ENCODE measurements around the gene KIRREL1. TPM values are rescaled to one million over a fixed set of nuclear protein-coding genes. Genes with fewer than 3 reads are reported as not detected.

Gene KIRREL1
- polyA plus RNA-seq, 1 donor from 2014 or later, result 12.9 TPM

DNA sequence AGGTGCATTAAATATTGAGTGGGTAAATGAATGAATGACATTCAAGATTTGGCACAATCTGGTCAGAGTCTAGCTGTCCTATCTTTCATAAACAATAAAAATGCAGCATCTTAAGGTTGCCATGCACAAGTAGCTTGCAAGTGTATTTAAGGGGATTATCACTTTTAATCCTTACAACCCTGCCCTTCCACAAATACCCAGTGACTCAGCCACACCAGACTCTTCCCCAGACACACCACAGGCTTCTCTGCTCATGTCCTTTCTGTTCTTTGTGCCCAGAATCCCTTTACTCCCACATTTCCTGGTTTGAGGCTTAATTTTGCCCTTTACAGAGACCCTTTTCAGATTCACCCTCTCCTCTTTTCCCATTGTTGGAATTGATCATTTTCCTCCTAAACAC, 59.8 kb downstream of the KIRREL1 start:
- Histone ChIP-seq H4K20me1 (ENCODE audit: insufficient read depth) (no peaks in the 10 kb centered on the region), H3K4me2 (ENCODE audit: low read length) (no peak overlapping the region), H3K9me3 (ENCODE audit: low read length) (no peaks in the 10 kb centered on the region), H3K79me2 (replicated peaks; ENCODE audit: insufficient read depth, low read length) (no peaks in the 10 kb centered on the region), H3F3A (ENCODE audit: insufficient read depth, low read length, poor library complexity, severe bottlenecking) (no peaks in the 10 kb centered on the region), H3K27ac (ENCODE audit: low read length) (no peak overlapping the region), H3K9me2 (ENCODE audit: insufficient read depth, low read length) (no peaks in the 10 kb centered on the region), H3K9ac (ENCODE audit: low read length) (no peak overlapping the region), H3K4me3 (ENCODE audit: low read length) (no peak overlapping the region), H3K27me3 (ENCODE audit: insufficient read depth, low read depth, low read length) (no peaks in the 10 kb centered on the region), H3K36me3 (ENCODE audit: insufficient read depth, low read length) (no peaks in the 10 kb centered on the region), H2AFZ (ENCODE audit: low read depth, low read length) (no peak overlapping the region)
- TF ChIP-seq, protein P1, sequence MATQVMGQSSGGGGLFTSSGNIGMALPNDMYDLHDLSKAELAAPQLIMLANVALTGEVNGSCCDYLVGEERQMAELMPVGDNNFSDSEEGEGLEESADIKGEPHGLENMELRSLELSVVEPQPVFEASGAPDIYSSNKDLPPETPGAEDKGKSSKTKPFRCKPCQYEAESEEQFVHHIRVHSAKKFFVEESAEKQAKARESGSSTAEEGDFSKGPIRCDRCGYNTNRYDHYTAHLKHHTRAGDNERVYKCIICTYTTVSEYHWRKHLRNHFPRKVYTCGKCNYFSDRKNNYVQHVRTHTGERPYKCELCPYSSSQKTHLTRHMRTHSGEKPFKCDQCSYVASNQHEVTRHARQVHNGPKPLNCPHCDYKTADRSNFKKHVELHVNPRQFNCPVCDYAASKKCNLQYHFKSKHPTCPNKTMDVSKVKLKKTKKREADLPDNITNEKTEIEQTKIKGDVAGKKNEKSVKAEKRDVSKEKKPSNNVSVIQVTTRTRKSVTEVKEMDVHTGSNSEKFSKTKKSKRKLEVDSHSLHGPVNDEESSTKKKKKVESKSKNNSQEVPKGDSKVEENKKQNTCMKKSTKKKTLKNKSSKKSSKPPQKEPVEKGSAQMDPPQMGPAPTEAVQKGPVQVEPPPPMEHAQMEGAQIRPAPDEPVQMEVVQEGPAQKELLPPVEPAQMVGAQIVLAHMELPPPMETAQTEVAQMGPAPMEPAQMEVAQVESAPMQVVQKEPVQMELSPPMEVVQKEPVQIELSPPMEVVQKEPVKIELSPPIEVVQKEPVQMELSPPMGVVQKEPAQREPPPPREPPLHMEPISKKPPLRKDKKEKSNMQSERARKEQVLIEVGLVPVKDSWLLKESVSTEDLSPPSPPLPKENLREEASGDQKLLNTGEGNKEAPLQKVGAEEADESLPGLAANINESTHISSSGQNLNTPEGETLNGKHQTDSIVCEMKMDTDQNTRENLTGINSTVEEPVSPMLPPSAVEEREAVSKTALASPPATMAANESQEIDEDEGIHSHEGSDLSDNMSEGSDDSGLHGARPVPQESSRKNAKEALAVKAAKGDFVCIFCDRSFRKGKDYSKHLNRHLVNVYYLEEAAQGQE (IDR thresholded peaks at IDR 0.05; ENCODE audit: borderline replicate concordance), result no peak
- no peak for TF ChIP-seq EZH2 (IDR thresholded peaks at IDR 0.05; ENCODE audit: borderline replicate concordance, insufficient read depth, low read length, poor library complexity, severe bottlenecking)
- no peak for TF ChIP-seq TAF1 (IDR thresholded peaks at IDR 0.05; ENCODE audit: low read depth)
- TF ChIP-seq, protein P2, sequence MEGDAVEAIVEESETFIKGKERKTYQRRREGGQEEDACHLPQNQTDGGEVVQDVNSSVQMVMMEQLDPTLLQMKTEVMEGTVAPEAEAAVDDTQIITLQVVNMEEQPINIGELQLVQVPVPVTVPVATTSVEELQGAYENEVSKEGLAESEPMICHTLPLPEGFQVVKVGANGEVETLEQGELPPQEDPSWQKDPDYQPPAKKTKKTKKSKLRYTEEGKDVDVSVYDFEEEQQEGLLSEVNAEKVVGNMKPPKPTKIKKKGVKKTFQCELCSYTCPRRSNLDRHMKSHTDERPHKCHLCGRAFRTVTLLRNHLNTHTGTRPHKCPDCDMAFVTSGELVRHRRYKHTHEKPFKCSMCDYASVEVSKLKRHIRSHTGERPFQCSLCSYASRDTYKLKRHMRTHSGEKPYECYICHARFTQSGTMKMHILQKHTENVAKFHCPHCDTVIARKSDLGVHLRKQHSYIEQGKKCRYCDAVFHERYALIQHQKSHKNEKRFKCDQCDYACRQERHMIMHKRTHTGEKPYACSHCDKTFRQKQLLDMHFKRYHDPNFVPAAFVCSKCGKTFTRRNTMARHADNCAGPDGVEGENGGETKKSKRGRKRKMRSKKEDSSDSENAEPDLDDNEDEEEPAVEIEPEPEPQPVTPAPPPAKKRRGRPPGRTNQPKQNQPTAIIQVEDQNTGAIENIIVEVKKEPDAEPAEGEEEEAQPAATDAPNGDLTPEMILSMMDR (IDR thresholded peaks at IDR 0.05; ENCODE audit: poor library complexity, severe bottlenecking), result no peak
- TF ChIP-seq EP300 (conservative IDR thresholded peaks at IDR 0.05; ENCODE audit: poor library complexity, severe bottlenecking), result no peak
- TF ChIP-seq MXI1 (conservative IDR thresholded peaks at IDR 0.05; ENCODE audit: poor library complexity, severe bottlenecking), result no peak
- TF ChIP-seq SMC3 (conservative IDR thresholded peaks at IDR 0.05; ENCODE audit: poor library complexity), result no peak
- TF ChIP-seq POLR2AphosphoS5 (IDR thresholded peaks at IDR 0.05), result no peak
- no peak for TF ChIP-seq RAD21 (conservative IDR thresholded peaks at IDR 0.05)

DNA sequence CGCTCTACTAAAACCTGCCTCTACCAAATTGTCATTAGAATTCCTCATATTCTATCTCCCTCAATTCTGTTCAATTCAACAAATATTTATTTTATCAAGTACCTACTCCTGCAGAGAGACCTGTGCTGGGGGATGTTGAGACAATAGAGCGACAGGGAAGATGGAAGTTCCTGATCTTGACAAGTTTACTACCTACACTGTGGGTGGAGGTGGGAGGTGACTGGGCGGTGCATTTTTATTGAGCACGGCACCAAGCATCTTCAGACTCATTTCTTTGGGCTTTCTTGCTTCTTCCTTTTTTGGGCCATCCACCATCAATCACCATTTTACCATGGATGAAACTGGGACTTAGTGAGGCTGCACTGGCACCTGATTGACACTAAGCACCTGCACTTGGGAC, 61.3 kb downstream of the KIRREL1 start:
- H2AFZ ChIP-seq (ENCODE audit: low read depth, low read length), result no peak overlapping the region
- no peaks in the 10 kb centered on the region for H3K79me2 ChIP-seq (replicated peaks; ENCODE audit: insufficient read depth, low read length)
- no peak overlapping the region for H3K4me2 ChIP-seq (ENCODE audit: low read length)
- no peaks in the 10 kb centered on the region for H4K20me1 ChIP-seq (ENCODE audit: insufficient read depth)
- no peaks in the 10 kb centered on the region for H3K27me3 ChIP-seq (ENCODE audit: insufficient read depth, low read depth, low read length)
- H3K27ac ChIP-seq (ENCODE audit: low read length), result no peak overlapping the region
- H3K4me3 ChIP-seq (ENCODE audit: low read length), result no peak overlapping the region
- H3K36me3 ChIP-seq (ENCODE audit: insufficient read depth, low read length), result no peaks in the 10 kb centered on the region
- TF ChIP-seq, protein P1 (IDR thresholded peaks at IDR 0.05; ENCODE audit: borderline replicate concordance), result no peak
- TF ChIP-seq EZH2 (IDR thresholded peaks at IDR 0.05; ENCODE audit: borderline replicate concordance, insufficient read depth, low read length, poor library complexity, severe bottlenecking) (no peak), TAF1 (IDR thresholded peaks at IDR 0.05; ENCODE audit: low read depth) (no peak), SMC3 (conservative IDR thresholded peaks at IDR 0.05; ENCODE audit: poor library complexity) (no peak), RAD21 (conservative IDR thresholded peaks at IDR 0.05) (no peak), POLR2AphosphoS5 (IDR thresholded peaks at IDR 0.05) (no peak), EP300 (conservative IDR thresholded peaks at IDR 0.05; ENCODE audit: poor library complexity, severe bottlenecking) (no peak), MXI1 (conservative IDR thresholded peaks at IDR 0.05; ENCODE audit: poor library complexity, severe bottlenecking) (no peak)
- TF ChIP-seq, protein P2 (IDR thresholded peaks at IDR 0.05; ENCODE audit: poor library complexity, severe bottlenecking), result no peak
- no peaks in the 10 kb centered on the region for H3K9me3 ChIP-seq (ENCODE audit: low read length)
- no peaks in the 10 kb centered on the region for H3F3A ChIP-seq (ENCODE audit: insufficient read depth, low read length, poor library complexity, severe bottlenecking)
- H3K9ac ChIP-seq (ENCODE audit: low read length), result no peak overlapping the region
- no peaks in the 10 kb centered on the region for H3K9me2 ChIP-seq (ENCODE audit: insufficient read depth, low read length)

Measured in neural cell (in vitro differentiated cells).